GM21515 (cell line): ENCODE results near the gene P2RY2.
"Not testable (repeated sequence)": the region's sequence is repeated elsewhere in the genome, so short reads cannot be mapped to it uniquely, and the experiment has no call there.

Experiments used
- ATAC-seq: cut with Tn5 transposase; IDR thresholded peaks from one replicate; pipeline ENCODE4 v1.9.1; 2021; ENCODE audit not compliant: unreplicated experiment

P2RY2 gene

DNA sequence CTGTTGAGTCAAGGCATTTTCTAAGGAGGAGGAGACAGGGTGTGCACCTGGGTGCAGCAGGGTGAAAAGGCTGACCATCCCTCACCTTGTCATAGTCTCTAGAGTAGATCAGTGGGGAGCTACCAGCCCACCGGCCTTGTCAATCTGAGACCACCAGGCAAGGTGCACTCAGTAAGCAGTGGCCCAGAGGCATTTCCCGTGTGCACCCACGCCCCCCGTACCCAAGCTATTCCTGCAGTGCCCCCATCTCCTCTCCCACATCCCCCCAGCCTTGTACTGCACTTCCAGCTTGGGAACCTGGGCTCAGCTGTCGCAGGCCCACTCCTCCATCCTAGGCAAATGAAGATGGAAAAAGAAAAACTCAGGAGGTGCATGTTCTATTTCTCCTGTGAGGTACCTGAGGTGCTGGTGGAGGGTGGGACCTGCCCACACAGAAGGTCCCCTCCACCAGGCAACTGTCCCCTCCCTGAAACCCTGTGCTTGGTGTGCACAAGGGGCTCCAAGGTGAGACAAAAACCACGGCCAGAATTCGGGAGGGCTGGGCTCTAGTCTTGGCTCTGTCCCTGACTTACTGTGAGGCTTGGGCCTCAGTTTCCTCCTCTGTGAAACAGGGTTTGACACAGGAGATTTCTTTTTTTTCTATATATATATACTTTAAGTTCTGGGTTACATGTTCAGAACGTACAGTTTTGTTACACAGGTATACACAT is 8.4 kb downstream of the P2RY2 start:
- no peak for ATAC-seq

DNA sequence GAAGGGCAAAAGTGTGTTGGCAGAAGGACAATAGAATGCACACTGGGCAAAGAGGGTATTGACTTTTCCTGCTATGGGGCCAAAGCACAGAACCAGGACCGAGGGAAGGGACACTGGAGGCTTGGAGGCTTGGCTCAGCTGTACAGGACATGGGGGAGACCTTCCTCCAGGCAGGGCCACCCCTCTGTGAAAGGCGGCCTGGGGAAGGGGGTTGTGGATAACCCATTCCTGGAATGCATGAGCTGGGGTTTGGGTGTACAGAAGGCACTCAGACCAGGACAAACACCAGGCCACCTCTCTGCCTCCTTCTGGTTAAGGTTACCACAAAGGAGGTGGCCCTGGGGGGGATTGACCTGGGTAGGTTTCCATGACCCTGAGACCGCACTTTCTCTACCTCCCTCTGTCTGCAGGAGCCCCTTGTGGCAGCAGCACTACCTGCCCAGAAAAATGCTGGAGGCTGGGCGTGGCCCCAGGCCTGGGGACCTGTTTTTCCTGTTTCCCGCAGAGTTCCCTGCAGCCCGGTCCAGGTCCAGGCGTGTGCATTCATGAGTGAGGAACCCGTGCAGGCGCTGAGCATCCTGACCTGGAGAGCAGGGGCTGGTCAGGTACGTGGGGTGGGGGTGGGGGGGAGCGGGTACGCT is 9.6 kb downstream of the P2RY2 start:
- no peak for ATAC-seq

DNA sequence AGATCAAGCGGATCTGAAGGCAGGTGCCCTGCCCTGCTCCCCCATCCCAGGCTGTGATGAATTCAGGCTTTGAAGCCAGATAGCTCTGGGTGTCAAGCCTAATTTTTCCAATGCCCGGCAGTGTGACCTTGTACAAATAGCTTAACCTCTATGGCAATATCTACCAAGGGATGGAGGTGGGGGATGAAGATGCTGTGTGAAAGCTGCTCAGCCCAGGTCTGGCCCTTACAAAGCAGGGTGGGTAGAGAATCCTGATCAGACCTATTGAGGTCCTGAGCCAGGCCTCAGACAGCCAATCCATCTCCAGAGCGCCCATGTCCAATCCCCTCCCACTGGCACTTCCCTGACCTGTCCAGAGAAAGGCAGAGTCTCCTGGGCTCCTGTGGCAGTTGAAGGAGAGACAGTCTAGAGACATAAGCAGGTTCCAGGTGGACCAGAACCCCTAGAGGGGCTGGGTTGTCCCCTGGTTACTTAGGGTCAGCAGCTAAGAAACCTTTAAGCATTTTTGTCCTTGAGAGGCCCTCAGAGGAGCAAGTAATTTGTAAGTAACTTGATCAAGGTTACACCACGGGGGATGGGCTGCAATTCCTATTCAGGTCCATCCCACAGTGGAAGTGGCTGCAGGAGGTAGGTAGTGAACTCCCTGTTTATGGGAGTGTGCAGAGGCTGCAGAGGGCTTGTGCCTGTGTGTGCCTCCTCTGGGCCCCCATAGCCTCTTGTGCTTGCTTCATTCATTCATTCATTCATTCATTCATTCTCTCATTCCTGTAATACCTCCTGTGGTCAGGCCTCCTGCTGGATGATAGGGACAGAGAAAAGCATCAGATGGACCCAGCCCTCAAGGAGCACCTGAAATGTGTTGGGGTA is 10.4 kb downstream of the P2RY2 start:
- ATAC-seq: no peak

DNA sequence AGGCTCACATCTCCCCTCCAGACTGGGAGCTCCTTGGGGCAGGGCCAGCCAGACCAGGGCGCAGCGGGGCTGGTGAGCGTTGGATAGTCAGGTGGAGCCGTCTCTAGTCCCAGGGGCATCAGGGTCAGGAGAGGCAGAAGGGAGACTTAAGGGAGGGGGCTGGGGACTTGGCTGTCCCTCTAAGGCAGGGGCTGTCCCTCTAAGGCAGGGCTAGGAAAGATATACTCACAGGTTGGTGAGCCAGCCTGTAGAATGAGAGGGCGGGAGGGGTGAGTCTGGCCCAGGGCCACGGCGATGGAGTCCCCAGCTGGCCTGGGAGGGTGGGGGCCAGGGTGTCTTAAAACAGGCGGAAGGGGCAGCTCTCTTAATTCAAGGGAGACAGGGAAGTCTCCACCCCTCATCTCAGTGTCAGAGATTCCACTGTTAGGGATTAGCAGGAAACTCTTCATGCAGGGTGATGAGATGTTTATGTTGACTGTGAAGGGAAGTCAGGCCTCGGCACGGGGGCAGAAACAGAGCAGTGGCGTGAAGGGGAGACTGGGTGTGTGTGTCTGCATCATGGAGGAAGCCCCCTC is 11.3 kb downstream of the P2RY2 start:
- no peak for ATAC-seq

DNA sequence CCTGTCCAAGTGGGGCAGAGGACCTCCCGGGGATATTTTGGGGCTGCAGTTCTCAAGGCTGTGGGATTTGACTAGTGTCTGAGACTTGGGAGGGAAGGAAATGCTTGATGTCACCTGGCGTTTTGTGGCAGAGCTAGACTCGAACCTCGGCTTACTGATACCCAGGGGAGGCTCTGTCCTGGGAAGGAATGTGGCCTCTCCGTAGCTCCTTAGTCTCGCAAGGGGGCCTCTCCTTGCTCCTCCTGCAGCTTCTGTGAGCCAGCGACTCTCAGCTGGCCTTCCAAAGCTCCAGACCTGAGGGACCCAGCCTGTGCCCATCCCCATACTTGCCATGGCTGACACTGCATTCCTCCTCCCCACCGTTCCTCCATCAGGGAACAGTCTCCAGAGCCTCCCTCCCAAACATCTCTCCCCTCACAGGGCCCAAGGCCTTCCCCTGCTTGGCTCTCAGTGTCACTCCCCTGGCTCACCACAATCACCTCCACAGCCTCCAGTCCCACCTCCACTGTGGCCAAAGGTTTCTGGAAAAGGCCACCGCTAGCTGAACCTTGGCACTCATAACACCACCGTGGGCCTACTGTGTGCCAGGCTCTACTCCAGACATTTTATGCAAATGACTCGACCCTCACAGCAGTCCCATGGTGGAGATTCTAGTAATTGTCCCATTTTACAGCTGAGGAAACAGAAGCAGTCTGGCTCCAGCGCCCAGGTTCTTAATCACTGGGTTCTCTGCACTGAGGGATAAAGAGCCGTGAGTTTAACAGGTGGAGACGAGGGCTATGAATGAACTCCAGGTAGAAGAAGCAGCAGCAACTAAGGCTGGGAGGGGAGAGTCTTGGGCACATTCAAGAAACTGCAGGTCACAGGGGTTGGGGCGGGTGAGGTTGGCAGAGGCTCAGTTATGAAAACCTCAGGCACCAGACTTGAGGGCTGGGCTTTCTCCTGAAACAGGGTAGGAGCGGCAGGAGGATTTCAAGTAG is 12.1 kb downstream of the P2RY2 start:
- no peak for ATAC-seq

DNA sequence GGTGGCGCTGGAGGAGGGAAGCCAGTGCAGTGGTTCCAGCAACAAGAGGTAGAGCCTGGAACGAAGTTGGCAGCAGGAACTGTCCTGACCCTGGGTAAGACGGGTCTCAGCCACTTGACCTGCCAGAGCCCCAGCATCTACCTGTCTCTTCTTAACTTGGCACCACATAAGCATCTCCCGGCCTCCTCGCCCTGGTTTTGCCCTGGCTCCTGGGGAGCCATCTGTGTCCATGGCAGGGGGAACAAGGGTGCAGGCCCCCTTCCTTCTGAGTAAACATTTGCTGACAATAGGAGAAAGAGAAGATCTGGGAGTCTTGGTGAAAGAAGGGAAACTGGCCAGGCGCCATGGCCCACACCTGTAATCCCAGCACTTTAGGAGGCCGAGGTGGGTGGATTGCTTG is 12.8 kb downstream of the P2RY2 start:
- ATAC-seq: no peak

DNA sequence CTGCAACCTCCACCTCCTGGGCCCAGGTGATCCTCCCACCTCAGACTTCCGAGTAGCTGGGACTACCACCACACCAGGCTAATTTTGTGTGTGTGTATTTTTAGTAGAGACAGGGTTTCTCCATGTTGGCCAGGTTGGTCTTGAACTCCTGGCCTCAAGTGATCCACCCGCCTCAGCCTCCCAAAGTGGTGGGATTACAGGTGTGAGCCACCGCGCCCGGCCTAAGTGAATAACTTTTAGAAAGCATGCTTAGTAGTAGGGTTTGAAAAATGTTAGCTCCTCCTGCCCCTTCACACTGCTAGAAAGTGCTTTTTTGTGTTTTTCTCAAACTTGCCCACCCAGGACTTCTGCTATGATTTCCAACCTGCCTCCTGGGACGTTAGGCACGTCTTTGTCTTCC is 14.4 kb downstream of the P2RY2 start:
- not testable (repeated sequence) for ATAC-seq

DNA sequence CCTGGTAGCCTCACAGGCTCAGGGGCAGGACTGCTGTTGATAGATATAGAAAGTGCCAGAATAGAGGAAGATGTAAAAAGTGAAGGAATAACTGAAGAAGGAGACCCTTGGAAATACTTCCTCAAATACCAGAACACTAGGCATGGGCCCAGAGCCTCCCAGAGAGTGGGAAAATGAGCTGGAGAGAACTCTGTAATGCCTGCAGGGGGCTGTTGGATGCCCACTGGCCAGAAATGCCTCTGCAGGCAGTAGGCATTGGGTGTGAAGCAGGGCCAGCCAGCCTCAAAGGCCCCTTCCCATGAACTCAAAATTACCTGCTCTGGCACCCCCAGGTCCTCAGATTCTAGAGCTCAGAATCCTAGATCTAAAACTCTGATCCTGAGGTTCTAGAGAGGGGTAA is 15.1 kb downstream of the P2RY2 start:
- no peak for ATAC-seq

DNA sequence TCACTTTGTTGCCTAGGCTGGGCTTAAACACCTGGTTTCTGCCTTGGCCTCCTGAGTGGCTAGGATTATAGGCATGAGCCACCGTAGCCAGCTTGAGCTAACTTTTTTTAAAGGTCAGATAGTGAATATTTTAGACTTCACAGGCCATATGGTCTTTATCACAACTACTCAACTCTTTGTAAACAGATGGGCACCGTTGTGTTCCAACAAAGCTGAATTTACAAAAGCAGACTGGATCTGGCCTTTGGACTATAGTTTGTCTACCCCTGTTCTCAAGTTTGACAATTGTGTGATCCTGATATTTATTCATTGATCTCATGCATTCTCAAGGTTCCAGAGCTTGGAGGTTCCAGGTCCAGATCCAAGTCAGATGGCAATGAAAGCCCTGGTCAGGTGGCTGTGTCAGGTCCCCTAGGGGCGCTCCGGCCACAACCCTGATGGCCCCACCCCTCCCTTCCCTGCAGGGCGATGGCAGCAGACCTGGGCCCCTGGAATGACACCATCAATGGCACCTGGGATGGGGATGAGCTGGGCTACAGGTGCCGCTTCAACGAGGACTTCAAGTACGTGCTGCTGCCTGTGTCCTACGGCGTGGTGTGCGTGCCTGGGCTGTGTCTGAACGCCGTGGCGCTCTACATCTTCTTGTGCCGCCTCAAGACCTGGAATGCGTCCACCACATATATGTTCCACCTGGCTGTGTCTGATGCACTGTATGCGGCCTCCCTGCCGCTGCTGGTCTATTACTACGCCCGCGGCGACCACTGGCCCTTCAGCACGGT is 15.8 kb downstream of the P2RY2 start:
- ATAC-seq: no peak

DNA sequence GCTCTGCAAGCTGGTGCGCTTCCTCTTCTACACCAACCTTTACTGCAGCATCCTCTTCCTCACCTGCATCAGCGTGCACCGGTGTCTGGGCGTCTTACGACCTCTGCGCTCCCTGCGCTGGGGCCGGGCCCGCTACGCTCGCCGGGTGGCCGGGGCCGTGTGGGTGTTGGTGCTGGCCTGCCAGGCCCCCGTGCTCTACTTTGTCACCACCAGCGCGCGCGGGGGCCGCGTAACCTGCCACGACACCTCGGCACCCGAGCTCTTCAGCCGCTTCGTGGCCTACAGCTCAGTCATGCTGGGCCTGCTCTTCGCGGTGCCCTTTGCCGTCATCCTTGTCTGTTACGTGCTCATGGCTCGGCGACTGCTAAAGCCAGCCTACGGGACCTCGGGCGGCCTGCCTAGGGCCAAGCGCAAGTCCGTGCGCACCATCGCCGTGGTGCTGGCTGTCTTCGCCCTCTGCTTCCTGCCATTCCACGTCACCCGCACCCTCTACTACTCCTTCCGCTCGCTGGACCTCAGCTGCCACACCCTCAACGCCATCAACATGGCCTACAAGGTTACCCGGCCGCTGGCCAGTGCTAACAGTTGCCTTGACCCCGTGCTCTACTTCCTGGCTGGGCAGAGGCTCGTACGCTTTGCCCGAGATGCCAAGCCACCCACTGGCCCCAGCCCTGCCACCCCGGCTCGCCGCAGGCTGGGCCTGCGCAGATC is 16.5 kb downstream of the P2RY2 start:
- no peak for ATAC-seq

DNA sequence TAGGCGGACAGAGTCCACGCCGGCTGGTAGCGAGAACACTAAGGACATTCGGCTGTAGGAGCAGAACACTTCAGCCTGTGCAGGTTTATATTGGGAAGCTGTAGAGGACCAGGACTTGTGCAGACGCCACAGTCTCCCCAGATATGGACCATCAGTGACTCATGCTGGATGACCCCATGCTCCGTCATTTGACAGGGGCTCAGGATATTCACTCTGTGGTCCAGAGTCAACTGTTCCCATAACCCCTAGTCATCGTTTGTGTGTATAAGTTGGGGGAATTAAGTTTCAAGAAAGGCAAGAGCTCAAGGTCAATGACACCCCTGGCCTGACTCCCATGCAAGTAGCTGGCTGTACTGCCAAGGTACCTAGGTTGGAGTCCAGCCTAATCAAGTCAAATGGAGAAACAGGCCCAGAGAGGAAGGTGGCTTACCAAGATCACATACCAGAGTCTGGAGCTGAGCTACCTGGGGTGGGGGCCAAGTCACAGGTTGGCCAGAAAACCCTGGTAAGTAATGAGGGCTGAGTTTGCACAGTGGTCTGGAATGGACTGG is 17.2 kb downstream of the P2RY2 start:
- ATAC-seq: no peak

DNA sequence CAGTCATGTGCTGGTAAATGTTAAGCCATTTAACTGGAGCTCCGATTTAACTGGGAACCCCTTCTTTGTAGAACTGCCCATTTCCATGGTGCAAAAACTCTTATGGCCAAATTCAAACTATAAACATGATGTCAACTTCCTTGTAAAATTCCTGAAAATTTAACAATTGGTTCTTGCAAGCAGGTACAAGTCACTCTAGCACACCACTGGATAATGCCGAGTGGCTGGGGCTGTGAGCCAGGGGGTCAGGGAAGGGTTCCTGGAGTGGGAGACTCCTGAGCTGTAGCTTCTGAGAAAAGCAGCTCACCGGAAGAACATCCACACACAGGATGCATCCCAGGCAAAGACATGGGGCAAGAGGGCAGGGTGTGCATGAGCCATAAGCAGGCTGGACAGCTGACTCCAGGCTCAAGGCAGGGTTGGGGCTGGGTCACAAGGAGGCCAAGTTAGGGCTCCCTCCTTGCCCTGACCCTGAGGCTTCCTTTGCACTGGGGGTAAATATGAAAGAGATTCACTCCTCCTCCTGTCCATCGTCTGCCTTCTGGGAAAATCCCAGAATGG is 18.2 kb downstream of the P2RY2 start:
- ATAC-seq: no peak

DNA sequence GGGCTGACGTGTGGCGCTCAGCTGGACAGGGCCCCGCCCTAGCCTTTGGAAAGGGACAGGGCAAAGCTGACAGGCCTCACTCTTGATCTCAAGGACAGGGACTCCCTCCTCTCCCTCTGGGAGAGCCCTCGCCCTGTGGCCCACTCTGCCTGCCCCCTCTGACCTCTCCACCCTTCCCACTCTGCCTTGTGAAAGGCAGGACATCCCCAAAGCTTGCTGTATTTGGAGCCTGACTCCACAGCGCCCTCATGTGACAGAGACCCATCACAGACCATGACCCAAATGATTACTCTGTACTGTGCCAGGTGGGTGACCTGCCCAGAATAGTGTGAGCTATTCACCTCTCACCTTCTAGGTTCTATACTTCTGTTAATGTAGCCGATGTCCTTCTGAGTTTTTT is 18.8 kb downstream of the P2RY2 start:
- ATAC-seq: no peak

DNA sequence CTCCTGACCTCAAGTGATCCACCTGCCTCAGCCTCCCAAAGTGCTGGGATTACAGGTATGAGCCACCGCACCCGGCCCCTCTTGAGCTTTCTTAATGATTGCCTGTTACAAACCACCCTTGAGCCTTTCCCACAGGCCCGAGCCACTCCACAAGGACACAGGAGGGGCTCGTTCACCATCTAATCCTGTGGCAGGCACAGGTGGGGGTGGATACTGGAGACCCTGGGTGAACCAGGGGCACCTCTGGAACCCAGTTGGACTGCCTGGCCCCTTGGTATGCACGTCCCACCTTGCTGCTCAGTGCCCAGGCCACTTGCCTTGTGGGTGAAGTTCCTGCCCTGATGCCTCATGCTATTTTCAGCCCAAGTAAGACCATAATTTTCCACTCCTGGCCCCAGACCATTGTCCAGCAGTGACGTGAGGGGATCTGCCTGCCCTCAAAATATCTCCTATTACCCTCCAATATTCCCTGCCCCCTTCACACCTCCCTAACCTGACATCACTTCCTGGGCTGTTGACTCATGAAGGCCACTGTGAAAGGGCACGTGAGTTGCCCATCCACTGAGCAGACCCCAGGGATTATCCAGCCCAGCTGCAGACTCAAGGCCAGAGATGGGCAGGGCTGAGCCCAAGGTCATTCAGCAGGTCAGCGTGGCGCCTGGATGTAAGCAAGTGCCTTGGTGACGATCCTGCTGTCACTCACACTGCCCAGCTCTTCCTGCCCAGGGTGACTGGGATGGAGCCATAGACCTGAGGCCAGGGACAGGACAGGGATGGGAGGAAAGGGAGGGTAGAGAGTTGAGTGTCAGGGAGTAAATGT is 19.6 kb downstream of the P2RY2 start:
- no peak for ATAC-seq

DNA sequence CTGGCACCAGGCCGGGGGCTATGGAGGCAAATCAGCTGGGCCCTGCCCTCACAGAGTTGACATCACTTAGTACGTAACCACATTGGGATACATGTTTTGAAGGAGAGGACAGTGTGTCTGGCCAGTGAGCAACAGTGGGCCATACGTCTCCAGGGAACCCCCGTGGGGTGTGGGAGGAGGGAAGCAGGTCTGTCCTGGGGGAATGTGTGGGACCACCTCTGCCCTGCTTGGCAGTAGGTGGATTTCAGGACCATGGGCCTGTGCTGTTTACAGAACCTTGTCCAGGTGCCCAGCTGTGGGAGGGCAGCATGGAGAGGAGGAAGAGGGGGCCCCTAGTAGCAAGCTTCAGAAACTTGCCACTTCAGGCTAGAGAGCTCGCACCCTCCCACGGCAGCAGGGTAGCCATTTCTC is 21.0 kb downstream of the P2RY2 start:
- ATAC-seq: no peak

DNA sequence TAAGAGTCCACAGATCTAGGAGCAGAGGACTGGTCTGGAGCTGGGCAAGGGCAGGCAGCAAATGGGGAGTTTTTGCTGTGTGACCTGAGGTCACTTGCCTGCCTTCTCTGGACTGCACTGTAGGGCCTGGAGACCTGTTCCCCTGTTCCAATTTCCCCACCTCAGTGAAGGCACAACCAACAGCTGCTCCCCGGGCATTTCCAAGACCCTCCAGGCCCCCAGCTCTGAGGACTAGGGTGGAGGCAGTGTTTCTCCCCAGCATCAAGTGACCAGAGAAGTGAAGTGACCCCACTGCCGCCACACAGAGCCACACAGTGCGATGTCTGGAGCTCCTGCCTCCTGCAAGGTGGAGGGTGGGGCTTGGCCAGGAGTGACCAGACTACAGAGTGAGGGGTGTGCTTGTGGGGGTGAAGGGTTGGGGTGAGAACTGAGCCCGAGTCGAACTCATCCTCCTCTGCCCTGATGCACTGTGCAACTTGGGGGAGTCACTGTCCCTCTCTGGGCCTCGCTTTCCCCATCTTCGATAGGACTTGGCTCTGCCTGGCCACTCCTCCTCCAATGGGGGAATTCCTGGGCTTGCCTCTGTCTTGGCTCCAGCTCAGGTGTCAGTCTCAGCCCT is 21.6 kb downstream of the P2RY2 start:
- ATAC-seq: no peak

DNA sequence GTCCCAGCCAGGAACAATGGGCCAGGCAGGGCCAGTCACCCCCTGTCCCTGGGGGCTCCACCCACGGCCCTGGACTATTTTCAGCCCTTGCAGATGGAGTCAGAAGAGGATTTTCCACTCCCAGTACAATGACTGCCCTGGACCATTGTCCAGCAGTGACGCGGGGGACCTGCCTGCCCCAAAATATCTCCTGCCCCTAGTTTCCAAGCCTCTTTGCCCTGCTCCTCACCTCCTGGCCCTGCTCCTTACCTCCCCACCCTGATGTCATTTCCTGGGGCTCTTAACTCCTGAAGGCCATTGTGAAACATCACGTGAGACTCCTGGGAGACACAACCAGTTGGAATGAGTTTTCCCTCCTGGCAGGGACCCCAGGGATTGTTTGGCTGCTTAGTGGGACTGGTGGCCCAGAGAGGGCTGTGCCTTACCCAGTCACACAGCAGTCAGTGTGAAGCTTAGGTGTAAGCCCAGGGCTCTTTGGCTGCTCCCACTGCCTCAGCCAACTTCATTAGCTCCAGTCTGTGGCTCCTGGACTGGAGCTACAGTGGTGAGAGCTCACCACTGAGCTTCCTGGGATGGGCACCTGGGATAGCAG is 22.2 kb downstream of the P2RY2 start:
- no peak for ATAC-seq
